Rectal smooth muscle tissue (tissue), 1 donor: ENCODE results near the gene NUP210L.
A peak's percentile ranks its signal among the peaks of the same experiment; 100 is the strongest.

Source experiments
- H3K27ac ChIP-seq: one replicate; pipeline ENCODE4 v1.7.0; 2013; ENCODE audit warnings: low read depth, low read length, inconsistent platforms
- H3K27me3 ChIP-seq: one replicate; pipeline ENCODE4 v1.7.0; 2013; ENCODE audit warnings: low read length; ENCODE audit not compliant: control insufficient read depth, insufficient read depth
- H3K36me3 ChIP-seq: one replicate; pipeline ENCODE4 v1.7.0; 2013; ENCODE audit warnings: low read length; ENCODE audit not compliant: control insufficient read depth, insufficient read depth
- H3K4me1 ChIP-seq: one replicate; pipeline ENCODE4 v1.7.0; 2013; ENCODE audit warnings: low read length; ENCODE audit not compliant: control insufficient read depth, insufficient read depth
- H3K4me3 ChIP-seq: one replicate; pipeline ENCODE4 v1.7.0; 2013; ENCODE audit warnings: low read length
- H3K9ac ChIP-seq: one replicate; pipeline ENCODE4 v1.7.0; 2013; ENCODE audit warnings: low read length

NUP210L gene

GRCh38 chr1:153963030-153963849, 191.6 kb downstream of the NUP210L start, which contains the start of gene SLC39A1:
Gene SLC39A1, minus strand, starts transcription at chr1:153963537. Its CDS starts 822 bp downstream, at chr1:153962715.
- H3K9ac ChIP-seq = peak within 1 kb of the TSS; percentile 74
- peak within 1 kb of the TSS; percentile 95 for H3K4me3 ChIP-seq
- peaks cover 18% of the 10 kb centered on the region for H3K4me1 ChIP-seq
- H3K36me3 ChIP-seq = peaks cover 4% of the 10 kb centered on the region
- peak within 1 kb of the TSS; percentile 98 for H3K27ac ChIP-seq
- H3K27me3 ChIP-seq = no peaks in the 10 kb centered on the region

GRCh38 chr1:153962088-153963029, 192.5 kb downstream of the NUP210L start:
- Histone ChIP-seq H3K4me1 (peaks cover 17% of the 10 kb centered on the region), H3K4me3 (peak overlapping the region; percentile 90), H3K9ac (peak overlapping the region; percentile 74), H3K27me3 (no peaks in the 10 kb centered on the region), H3K27ac (peak overlapping the region; percentile 98), H3K36me3 (peaks cover 4% of the 10 kb centered on the region)

DNA sequence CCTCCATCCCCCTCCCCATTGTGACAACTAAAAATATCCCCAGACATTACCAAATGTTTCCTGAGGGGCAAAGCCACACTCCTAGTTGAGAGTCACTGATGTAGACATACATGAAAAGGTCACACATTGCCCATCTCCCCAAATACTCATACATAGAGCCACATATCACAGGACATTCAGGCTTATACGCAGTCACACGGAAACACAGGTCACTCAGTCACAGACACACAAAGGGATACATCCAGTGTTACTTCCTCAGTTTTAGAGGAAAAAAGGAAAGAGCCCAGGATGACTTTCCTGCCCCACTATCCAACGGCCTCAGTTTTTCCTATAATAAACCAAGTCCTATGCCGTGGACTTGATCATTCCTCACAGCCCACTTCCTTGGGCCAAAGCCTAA, 193.5 kb downstream of the NUP210L start:
- Histone ChIP-seq H3K27me3 (no peaks in the 10 kb centered on the region), H3K27ac (no peak overlapping the region), H3K4me3 (no peak overlapping the region), H3K36me3 (peaks cover 4% of the 10 kb centered on the region), H3K4me1 (peaks cover 20% of the 10 kb centered on the region), H3K9ac (no peak overlapping the region)

DNA sequence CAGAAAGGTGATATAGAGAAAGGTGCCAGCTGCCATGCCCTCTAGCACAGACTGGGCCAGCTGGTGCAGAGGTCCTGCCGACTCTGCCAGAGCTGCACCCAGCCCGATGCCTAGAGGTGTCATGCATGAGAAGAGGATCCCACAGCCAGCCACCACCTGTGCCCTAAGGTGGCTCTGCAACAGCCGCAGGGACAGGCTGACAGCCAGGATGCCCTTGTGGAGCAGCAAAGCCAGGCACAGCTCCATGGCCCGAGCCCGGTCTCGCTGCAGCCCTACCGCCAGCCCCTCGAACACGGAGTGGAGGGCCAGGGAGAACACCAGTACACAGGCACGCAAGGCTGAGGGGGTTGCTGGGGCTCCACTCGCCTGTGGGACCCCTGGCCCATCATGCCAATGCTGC, 194.7 kb downstream of the NUP210L start:
- Histone ChIP-seq H3K4me3 (no peak overlapping the region), H3K27ac (no peak overlapping the region), H3K4me1 (peaks cover 19% of the 10 kb centered on the region), H3K36me3 (peaks cover 4% of the 10 kb centered on the region), H3K9ac (no peak overlapping the region), H3K27me3 (no peaks in the 10 kb centered on the region)

GRCh38 chr1:153959454-153959853, 195.4 kb downstream of the NUP210L start:
- H3K27ac ChIP-seq = peak overlapping the region; percentile 70
- no peak overlapping the region for H3K4me3 ChIP-seq
- peaks cover 4% of the 10 kb centered on the region for H3K36me3 ChIP-seq
- H3K4me1 ChIP-seq = peaks cover 19% of the 10 kb centered on the region
- H3K27me3 ChIP-seq = no peaks in the 10 kb centered on the region
- H3K9ac ChIP-seq = no peak overlapping the region

DNA sequence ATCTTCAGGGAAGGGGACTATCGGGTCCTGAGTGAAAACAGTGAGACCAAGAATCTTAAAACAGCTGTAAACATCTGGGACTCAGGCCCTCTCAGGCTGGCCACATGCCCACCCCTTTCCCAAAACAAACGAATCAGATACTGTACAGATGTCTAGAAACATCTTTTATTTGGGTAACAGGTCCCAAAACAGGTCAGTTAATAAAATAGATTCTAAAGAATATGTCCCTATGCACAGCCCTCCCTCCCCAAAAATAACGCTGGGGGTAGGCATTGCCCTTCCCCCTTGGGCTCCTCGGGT, 196.0 kb downstream of the NUP210L start:
- Histone ChIP-seq H3K27ac (peak overlapping the region; percentile 70), H3K9ac (no peak overlapping the region)

GRCh38 chr1:153958111-153958960, 196.5 kb downstream of the NUP210L start, which contains the start of gene CRTC2:
Gene CRTC2, minus strand, starts transcription at chr1:153958612. Its CDS starts 115 bp downstream, at chr1:153958497.
- no peaks in the 10 kb centered on the region for H3K27me3 ChIP-seq
- H3K36me3 ChIP-seq = peaks cover 5% of the 10 kb centered on the region
- peak within 1 kb of the TSS; percentile 89 for H3K27ac ChIP-seq
- H3K9ac ChIP-seq = peak within 1 kb of the TSS; percentile 91
- H3K4me3 ChIP-seq = peak within 1 kb of the TSS; percentile 93
- peaks cover 15% of the 10 kb centered on the region for H3K4me1 ChIP-seq

More for the DNA sequence above, 196.0 kb downstream of the NUP210L start:
- Histone ChIP-seq H3K36me3 (peaks cover 4% of the 10 kb centered on the region), H3K4me1 (peaks cover 15% of the 10 kb centered on the region), H3K4me3 (peak overlapping the region; percentile 35), H3K27me3 (no peaks in the 10 kb centered on the region)

DNA sequence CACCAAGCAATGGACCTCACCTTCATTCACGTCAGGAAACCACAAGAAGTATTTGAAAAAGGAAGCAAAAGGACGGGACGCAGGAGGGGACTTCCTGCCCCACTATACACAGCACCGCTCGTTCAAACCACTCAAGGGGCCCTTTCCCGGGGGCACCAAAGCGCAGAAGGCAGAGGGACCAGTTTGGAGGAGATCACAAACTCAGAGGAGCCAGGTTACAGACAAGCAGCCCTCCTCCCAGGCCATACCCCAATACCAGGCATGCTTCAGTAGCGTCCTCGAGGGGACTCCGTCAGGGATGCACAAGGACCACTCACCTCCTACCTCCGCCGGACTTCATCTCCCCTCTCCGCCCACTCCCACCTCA, 197.1 kb downstream of the NUP210L start:
- Histone ChIP-seq H3K36me3 (peaks cover 7% of the 10 kb centered on the region), H3K27me3 (no peaks in the 10 kb centered on the region), H3K4me3 (peak overlapping the region; percentile 93), H3K27ac (peak overlapping the region; percentile 89), H3K9ac (peak overlapping the region; percentile 91), H3K4me1 (peaks cover 15% of the 10 kb centered on the region)

- Histone ChIP-seq H3K27ac (peak overlapping the region; percentile 89), H3K9ac (peak overlapping the region; percentile 91)
Measured at GRCh38 chr1:153956997-153957715, 197.7 kb downstream of the NUP210L start.

DNA sequence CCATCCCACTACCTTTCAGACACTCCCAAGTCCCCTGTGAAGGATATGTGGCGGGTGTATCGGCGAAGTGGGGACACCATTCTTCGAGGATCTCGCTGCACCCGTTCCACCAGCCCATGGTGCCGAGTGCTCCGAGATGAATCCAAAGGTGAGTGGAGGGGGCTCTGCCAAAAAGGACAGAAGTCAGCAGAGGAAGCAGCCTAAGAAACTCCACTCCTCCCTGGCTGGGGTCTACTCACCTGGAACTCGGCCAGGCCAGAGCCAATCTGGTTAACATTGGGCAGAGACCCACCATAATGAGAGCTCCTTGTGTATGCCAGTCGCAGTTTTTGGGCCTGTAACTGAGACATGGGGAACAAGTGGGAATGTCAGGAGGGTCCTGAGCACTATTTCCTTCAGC, 200.0 kb downstream of the NUP210L start:
- H3K4me1 ChIP-seq = peaks cover 15% of the 10 kb centered on the region
- no peak overlapping the region for H3K4me3 ChIP-seq
- H3K9ac ChIP-seq = no peak overlapping the region
- peaks cover 24% of the 10 kb centered on the region for H3K36me3 ChIP-seq
- H3K27ac ChIP-seq = no peak overlapping the region
- H3K27me3 ChIP-seq = no peaks in the 10 kb centered on the region

More at GRCh38 chr1:153956997-153957715, 197.7 kb downstream of the NUP210L start:
- Histone ChIP-seq H3K4me1 (peaks cover 15% of the 10 kb centered on the region), H3K4me3 (peak overlapping the region; percentile 93), H3K36me3 (peaks cover 13% of the 10 kb centered on the region), H3K27me3 (no peaks in the 10 kb centered on the region)

DNA sequence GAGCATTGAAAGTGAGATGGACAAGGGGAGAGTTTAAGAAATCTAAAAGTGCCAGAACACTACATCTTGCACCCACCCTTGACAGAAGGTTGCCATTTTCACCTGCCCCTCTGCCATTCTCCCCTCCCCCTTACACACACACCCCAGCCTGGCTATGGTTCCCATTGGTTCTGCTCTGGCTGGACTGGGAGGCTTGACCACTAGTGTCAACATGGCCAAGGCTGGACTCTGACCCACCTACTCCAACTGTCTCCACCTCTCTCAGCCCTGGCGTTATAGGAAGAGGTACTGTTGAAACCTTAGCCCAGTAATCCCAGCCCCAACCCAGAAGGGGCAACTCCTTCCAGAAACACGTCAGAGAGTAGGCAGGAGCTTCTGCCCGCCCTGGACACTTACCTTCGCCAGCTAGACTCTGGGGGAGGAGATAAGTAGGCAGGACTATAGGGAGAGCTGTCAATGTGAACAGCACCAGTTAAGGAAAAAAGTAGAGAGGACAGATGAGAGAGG, 201.0 kb downstream of the NUP210L start:
- peaks cover 12% of the 10 kb centered on the region for H3K4me1 ChIP-seq
- H3K27me3 ChIP-seq = no peaks in the 10 kb centered on the region
- no peak overlapping the region for H3K4me3 ChIP-seq
- H3K9ac ChIP-seq = no peak overlapping the region
- peaks cover 28% of the 10 kb centered on the region for H3K36me3 ChIP-seq
- H3K27ac ChIP-seq = no peak overlapping the region
